CD4-positive, alpha-beta T cell treated with Interleukin-21 for 1 hour (primary cell): ENCODE results near the gene THRB.
"Not testable (repeated sequence)": the region's sequence is repeated elsewhere in the genome, so short reads cannot be mapped to it uniquely, and the experiment has no call there.

ENCODE experiments used
- DNase-seq: peaks from one replicate; pipeline ENCODE4 v3.0.0-alpha.2; 2020

Gene THRB

GRCh38 chr3:24440760-24441464 lies 53.7 kb downstream of the THRB start:
- DNase-seq = no peak

GRCh38 chr3:24439021-24439420 lies 55.6 kb downstream of the THRB start:
- no peak for DNase-seq

- no peak for DNase-seq
Measured at GRCh38 chr3:24437326-24437725, 57.3 kb downstream of the THRB start.

GRCh38 chr3:24435584-24435983 lies 59.1 kb downstream of the THRB start:
- DNase-seq = no peak

GRCh38 chr3:24434651-24435050 lies 60.0 kb downstream of the THRB start:
- DNase-seq = no peak

GRCh38 chr3:24433838-24434591 lies 60.6 kb downstream of the THRB start:
- DNase-seq = no peak

GRCh38 chr3:24432989-24433388 lies 61.7 kb downstream of the THRB start:
- no peak for DNase-seq

- no peak for DNase-seq
Measured at GRCh38 chr3:24428481-24428880, 66.2 kb downstream of the THRB start.

- no peak for DNase-seq
Measured at GRCh38 chr3:24426896-24427295, 67.8 kb downstream of the THRB start.

- not testable (repeated sequence) for DNase-seq
Measured at GRCh38 chr3:24420829-24421228, 73.8 kb downstream of the THRB start.

- DNase-seq = no peak
Measured at GRCh38 chr3:24420224-24420623, 74.4 kb downstream of the THRB start.

- DNase-seq = no peak
Measured at GRCh38 chr3:24419067-24419791, 75.4 kb downstream of the THRB start.

- no peak for DNase-seq
Measured at GRCh38 chr3:24417730-24418129, 76.9 kb downstream of the THRB start.

- no peak for DNase-seq
Measured at GRCh38 chr3:24416224-24416623, 78.4 kb downstream of the THRB start.

GRCh38 chr3:24415824-24416223 lies 78.8 kb downstream of the THRB start:
- no peak for DNase-seq

GRCh38 chr3:24413662-24414061 lies 81.0 kb downstream of the THRB start:
- DNase-seq = not testable (repeated sequence)

- DNase-seq = no peak
Measured at GRCh38 chr3:24410860-24411259, 83.8 kb downstream of the THRB start.

- DNase-seq = no peak
Measured at GRCh38 chr3:24407980-24408680, 86.5 kb downstream of the THRB start.

- DNase-seq = no peak
Measured at GRCh38 chr3:24406900-24407299, 87.8 kb downstream of the THRB start.

- no peak for DNase-seq
Measured at GRCh38 chr3:24405057-24405456, 89.6 kb downstream of the THRB start.

GRCh38 chr3:24401811-24402185 lies 92.9 kb downstream of the THRB start:
- no peak for DNase-seq

GRCh38 chr3:24401090-24401810 lies 93.4 kb downstream of the THRB start:
- no peak for DNase-seq

GRCh38 chr3:24400450-24400849 lies 94.2 kb downstream of the THRB start:
- no peak for DNase-seq
